ENCODE measurements around the gene ANTXR1.

The ANTXR1 gene

GRCh38 chr2:69133898-69134297, 120.9 kb downstream of the ANTXR1 start:
- DNase-seq (ENCODE audit: low read depth in 2 of 2) = no peak

GRCh38 chr2:69134306-69134945, 121.4 kb downstream of the ANTXR1 start:
- DNase-seq (ENCODE audit: low read depth in 2 of 2) = no peak

GRCh38 chr2:69138247-69138772, 125.3 kb downstream of the ANTXR1 start:
- no peak for DNase-seq (ENCODE audit: low read depth in 2 of 2)

DNA sequence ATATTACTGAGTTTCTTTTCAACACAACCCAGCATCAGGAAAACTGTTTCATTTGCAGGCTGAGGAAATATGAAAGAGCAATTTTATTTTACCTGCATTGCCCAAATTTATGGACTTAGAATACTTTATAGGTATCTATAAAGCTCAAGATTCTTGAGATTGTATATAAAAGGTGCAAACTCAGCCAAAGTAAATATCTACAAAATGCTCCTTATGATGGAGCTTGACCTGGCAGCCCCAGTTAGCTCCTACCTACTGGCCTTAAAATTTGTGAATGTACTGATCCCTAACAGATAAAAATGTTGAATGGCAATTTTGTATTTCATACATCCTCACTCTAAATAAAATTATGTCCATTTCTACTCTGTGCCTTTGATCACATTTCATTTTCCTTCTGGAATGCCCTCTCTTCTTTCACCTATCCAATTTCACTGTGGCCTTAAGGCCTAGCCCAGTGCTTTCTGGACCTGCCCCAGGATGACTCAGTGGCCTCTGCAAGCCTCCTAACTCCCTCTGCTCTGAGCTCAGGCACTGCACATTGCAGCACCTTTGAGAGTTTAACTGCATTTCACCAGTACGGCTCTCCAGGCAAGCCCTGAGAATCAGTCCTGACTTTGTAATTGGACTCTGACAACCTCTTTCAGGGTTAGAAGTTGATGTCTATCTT, 125.9 kb downstream of the ANTXR1 start:
- no peak for DNase-seq (ENCODE audit: low read depth in 2 of 2)

DNA sequence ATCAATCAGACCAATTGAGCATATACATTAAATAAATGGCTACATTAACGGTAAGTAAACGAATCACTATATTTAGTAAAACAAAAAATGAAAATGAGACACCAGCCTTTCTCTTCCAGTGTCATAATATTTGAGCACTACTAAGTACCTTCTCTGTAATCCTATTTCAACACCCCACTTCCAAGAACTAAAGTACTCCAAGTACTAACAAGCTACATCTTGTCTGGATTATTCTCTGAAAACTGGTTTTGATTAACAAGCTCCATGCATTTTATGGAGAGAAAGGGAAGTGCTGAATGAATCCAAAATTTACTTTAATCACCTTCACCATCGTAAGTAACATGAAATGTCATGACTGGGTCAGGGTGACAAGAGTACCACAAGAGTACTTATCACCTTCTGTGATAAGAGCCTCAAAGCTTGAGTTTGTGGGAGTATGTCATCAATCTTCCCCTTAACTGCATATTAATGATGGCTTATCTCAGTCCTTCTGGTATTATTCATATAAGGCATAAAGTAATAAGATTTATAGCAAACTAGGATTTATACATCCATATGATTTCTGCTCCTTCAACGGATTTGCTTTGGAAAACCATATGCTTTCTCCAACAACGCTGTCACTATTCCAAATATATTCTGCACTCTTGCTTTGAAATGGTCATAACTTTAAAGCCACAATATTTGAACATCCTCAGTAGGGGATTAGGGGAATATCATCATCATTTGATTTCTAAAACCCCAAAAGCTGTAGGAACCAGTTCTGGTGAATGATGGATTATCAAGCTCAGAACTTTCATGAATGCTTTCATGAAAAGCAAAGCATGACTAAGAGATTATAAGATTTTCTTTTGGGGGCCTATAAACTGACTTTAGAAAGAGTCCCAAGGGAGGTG, 127.0 kb downstream of the ANTXR1 start:
- no peak for DNase-seq (ENCODE audit: low read depth in 2 of 2)

GRCh38 chr2:69141061-69141460, 128.1 kb downstream of the ANTXR1 start:
- DNase-seq (ENCODE audit: low read depth in 2 of 2) = no peak

- no peak for DNase-seq (ENCODE audit: low read depth in 2 of 2)
Measured at GRCh38 chr2:69143748-69144360, 130.9 kb downstream of the ANTXR1 start.

DNA sequence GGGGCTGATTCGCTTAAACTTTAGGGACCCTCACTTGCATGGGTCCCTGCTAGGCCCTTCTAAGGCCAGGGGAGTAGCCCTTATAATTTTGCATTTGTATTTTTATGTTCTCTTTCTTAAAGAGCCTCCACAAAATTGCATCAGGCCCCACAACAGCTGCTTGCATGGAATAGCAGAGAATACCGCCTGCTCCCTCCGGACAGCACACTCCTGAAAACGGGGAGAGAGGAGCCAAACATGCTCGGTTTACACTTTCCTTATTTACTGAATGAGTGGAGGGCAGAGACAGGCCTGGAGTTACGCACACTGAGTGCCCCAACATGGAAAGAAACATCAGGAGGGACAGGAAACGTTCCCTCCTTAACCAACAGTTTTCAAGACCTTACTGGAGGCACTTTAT, 132.2 kb downstream of the ANTXR1 start:
- DNase-seq (ENCODE audit: low read depth in 2 of 2) = no peak

DNA sequence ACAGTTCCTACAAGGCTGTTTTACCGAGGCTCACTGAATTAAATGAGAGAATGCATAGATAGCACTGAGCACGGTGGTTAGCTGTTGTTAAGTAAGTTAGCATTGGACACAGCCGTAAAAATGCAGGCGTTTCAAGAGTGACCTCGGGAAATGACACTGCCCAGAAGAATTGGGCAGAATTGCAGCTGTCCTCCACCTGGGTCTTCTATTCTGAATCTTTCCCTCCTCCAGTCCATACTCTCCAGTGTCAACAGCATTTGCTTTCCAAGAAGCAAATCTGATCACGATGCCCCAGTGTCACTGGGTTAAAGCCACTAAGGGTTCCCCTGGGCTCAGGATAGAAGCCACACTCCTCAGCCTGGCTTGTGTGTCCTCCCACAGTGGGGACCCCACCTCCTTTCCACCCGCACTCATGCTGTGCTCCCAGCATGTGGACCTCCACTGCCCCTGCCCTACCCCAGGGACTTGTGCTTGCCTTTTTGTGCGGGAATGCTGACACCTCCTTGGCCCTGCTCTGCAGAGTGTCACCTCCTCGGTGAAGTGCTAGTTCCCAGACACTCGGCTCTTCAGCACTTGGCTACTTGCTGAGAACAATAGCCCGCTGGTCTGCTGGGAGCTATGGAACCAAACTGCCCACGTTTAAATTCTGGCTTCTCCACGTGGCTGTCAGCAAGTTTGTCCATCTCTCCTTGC, 135.0 kb downstream of the ANTXR1 start:
- DNase-seq (ENCODE audit: low read depth in 2 of 2) = no peak

DNA sequence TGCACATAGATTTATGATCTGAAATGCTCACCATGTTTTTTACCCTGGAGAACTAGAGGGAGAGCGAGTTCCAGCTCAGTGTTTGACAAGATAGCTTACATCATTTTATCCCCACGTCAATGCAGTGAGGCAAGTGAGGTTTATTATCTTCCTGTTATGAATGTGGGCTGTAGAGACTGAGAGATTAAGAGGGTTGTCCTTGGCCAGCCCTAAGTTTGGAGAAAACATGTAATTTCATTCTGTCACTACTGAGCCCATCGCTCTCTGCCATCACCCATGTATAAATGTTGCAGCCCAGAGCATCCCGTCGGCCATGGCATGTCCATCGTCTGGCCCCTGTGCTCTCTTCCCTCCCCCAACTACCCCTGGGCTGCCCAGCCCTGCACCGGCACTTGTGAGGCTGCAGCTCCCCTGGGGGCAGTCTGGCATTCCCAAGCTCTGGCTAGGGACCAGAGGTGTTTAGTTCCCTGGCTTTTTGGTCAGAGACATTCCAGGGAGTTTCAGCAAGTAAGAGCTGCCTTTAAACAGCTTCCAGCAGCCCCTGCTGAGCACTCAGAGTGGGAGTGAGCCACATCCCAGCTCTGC, 136.7 kb downstream of the ANTXR1 start:
- no peak for DNase-seq (ENCODE audit: low read depth in 2 of 2)

DNA sequence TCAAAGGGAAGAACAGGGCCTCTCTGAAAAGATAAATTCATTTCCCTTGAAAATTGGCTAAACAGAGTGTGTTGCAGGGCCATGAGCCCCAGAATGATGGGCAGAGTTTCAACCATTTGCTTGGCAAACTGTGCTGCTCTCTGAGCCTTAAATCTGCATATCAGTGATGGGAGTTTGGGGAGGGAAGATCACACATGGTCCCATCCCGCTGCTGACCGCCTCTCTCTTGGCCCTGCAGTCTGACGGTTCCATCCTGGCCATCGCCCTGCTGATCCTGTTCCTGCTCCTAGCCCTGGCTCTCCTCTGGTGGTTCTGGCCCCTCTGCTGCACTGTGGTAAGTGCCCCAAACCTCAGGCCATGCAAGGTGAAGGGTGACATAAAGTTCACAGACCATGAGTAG, 139.0 kb downstream of the ANTXR1 start:
- no peak for DNase-seq (ENCODE audit: low read depth in 2 of 2)

DNA sequence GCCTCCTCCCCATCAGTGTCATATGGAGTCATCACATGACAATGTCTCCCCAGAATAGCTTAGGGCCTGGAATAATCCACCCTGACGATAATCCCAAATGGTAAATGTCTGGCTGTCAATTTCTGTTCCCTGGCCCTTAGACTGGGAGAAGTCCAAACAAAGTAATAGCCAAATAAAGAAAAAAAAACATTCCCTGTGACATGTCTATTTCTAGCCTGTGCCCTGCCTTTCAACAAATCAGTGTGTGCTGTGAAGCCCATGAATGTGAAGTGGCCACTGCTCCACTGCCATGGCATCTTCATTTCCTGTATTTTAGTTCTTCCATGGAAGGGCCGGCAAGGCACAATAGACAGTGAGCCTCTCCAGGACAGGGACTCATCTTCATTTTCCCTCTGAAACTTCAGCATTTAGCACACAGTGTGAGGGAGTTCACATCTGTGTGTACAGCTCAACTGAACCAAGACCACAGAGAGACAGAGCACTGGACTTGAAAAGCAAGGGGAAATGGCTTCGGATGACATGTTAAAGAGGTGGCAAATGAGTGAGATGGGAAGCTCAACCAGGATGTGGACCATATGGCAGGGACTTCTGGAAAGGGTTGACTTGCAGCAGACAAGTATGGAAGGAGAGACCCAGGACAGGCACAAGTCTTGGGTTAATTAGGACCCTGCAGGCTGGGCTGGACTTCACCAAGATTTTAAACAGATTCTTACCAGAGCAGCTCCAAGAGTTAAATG, 140.0 kb downstream of the ANTXR1 start:
- no peak for DNase-seq (ENCODE audit: low read depth in 2 of 2)

DNA sequence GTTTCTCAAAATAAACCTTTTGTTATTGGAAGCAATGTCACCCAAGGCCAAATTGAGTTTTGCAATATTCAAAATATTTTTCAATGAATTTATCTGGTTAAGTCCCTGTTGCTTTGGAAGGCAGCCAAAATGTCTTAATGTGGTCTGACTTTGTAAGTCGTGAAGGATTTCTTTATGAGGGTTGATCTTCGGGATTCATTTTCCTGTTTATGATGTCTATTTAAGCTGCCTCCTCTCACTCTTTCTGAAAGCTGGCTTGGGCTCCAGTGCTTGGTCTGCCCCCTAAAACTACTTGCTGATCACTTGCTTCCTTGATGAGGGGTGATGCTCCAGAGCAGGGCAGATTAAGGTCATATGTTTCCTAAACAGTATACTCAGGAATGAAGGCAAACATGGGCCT, 141.1 kb downstream of the ANTXR1 start:
- no peak for DNase-seq (ENCODE audit: low read depth in 2 of 2)

DNA sequence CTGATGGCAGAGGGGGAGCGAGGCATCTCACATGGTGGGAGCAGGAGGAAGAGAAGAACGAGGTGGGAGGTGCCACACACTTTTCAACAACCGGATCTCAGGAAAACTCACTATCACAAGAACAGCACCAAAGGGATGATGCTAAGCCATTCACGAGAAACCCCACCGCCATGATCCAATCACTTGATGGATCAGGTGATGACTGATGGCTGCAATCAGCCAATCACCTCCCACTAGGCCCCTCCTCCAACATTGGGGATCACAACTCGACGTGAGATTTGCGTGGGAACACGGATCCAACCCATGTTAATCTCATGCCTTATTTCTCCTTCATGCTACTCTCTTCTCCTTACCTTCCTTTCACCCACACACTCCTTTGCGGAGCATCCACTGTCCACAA, 143.6 kb downstream of the ANTXR1 start:
- no peak for DNase-seq (ENCODE audit: low read depth in 2 of 2)

- no peak for DNase-seq (ENCODE audit: low read depth in 2 of 2)
Measured at GRCh38 chr2:69157441-69157840, 144.5 kb downstream of the ANTXR1 start.

DNA sequence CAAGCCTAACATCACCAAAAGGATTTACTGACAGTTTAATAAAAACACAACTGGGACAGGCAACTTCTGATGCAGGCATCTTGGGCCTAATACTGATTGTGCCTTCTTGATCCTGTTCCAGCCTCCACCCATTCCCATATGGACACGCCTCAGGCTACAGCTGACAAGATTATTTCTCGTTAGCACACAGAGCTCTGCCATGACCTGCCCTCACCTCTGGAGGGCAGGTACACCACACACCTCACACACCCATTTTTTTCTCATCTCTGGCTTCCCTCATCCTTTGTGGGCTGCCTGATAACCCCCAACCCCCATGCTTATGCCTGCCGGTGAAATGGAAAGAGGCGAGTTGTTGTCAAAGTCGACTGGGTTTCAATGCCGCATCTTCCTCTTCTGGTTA, 147.0 kb downstream of the ANTXR1 start:
- no peak for DNase-seq (ENCODE audit: low read depth in 2 of 2)

- no peak for DNase-seq (ENCODE audit: low read depth in 2 of 2)
Measured at GRCh38 chr2:69162057-69162456, 149.1 kb downstream of the ANTXR1 start.

- DNase-seq (ENCODE audit: low read depth in 2 of 2) = no peak
Measured at GRCh38 chr2:69163109-69163508, 150.1 kb downstream of the ANTXR1 start.

DNA sequence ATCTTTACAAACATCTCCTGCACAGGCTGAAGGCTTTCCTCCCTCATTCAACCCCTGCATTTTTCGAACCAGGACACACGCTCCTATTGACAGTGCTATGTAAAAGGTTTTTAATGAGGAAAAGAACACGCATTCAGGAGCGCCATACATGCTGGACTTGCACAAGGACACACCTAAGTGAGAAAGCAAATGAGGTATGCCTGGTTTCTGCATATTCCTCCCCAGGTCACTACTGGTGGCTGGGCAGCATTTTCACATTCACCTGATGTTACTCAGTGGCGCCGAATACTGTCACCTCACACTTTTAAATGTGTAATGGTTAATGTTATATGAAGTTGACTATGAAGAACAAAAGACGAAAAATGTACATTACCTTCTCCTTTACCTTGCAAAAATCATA, 150.6 kb downstream of the ANTXR1 start:
- no peak for DNase-seq (ENCODE audit: low read depth in 2 of 2)

- DNase-seq (ENCODE audit: low read depth in 2 of 2) = no peak
Measured at GRCh38 chr2:69164061-69164778, 151.2 kb downstream of the ANTXR1 start.

All from stimulated activated CD4-positive, alpha-beta T cell treated with anti-CD3 and anti-CD28 coated beads, Interleukin-1b, Interleukin-23, amount 100 ng/mL, for 1 hour (primary cell).